IMR-90 (cell line): ENCODE results near the gene FEM1A. TPM values are rescaled to one million over a fixed set of nuclear protein-coding genes. Genes with fewer than 3 reads are reported as not detected.

Source experiments
- ATAC-seq: fragments of 200-7000 bp; cut with Tn5 transposase; 2 replicates; pipeline ENCODE4 v1.9.1; 2020; ENCODE audit warnings: low read depth, mild to moderate bottlenecking, moderate library complexity
- BruUV-seq: library from RNA; stranded (reverse); fragments of 400-500 nt; replicated peaks from 2 replicates; lab custom pipeline; 2021; lab: Mats Ljungman, UMichigan
- CTCF ChIA-PET: fragments of 300-600 bp; formaldehyde crosslinking; extraction: SDS; loops from one replicate; lab custom pipeline; 2021; ENCODE audit warnings: antibody characterized with exemption; lab: Yijun Ruan, JAX
- POLR2A ChIA-PET: fragments of 300-600 bp; sonication (Branson Sonifier 250); formaldehyde crosslinking; loops from one replicate; lab custom pipeline; 2022; ENCODE audit warnings: antibody characterized with exemption; ENCODE audit not compliant: unreplicated experiment; lab: Charles Lee
- DNase-seq: peaks from one replicate; pipeline ENCODE4 v3.0.0; 2013
- H2AFZ ChIP-seq: replicated peaks from 2 replicates; pipeline ENCODE3; 2013; ENCODE audit warnings: low read length, mild to moderate bottlenecking; ENCODE audit not compliant: poor library complexity
- H2AK5ac ChIP-seq: 2 replicates; pipeline ENCODE4 v1.6.1; 2013; ENCODE audit warnings: low read depth, low read length, inconsistent platforms
- H2AK9ac ChIP-seq: replicated peaks from 2 replicates; pipeline ENCODE3; 2013; ENCODE audit warnings: mild to moderate bottlenecking, low read depth, low read length, moderate library complexity; ENCODE audit not compliant: poor library complexity
- H2BK120ac ChIP-seq: 2 replicates; pipeline ENCODE4 v1.6.1; 2013; ENCODE audit warnings: low read depth, low read length, inconsistent platforms
- H2BK15ac ChIP-seq: 3 replicates; pipeline ENCODE4 v1.6.1; 2013; ENCODE audit warnings: low read depth, low read length, inconsistent platforms
- H2BK20ac ChIP-seq: 2 replicates; pipeline ENCODE4 v1.6.1; 2013; ENCODE audit warnings: low read depth, mild to moderate bottlenecking, inconsistent platforms, low read length, moderate library complexity
- H2BK5ac ChIP-seq: 2 replicates; pipeline ENCODE4 v1.6.1; 2013; ENCODE audit warnings: mild to moderate bottlenecking, low read depth, low read length, inconsistent platforms; ENCODE audit not compliant: poor library complexity, severe bottlenecking
- H3K14ac ChIP-seq: replicated peaks from 2 replicates; pipeline ENCODE4 v1.6.1; 2013; ENCODE audit warnings: low read depth, low read length, inconsistent platforms
- H3K18ac ChIP-seq: 2 replicates; pipeline ENCODE4 v1.6.1; 2013; ENCODE audit warnings: low read depth, low read length, control low read depth
- H3K23ac ChIP-seq: 2 replicates; pipeline ENCODE4 v1.6.1; 2013; ENCODE audit warnings: low read depth, low read length, inconsistent platforms
- H3K27ac ChIP-seq: 2 replicates; pipeline ENCODE4 v1.5.1; 2013; ENCODE audit warnings: mild to moderate bottlenecking, control low read depth, low read length; ENCODE audit not compliant: insufficient read depth
- H3K27me3 ChIP-seq: 2 replicates; pipeline ENCODE4 v1.6.1; 2013; ENCODE audit warnings: low read length; ENCODE audit not compliant: control insufficient read depth, insufficient read depth
- H3K36me3 ChIP-seq: 2 replicates; pipeline ENCODE4 v1.6.1; 2013; ENCODE audit warnings: low read length, mixed read lengths; ENCODE audit not compliant: control insufficient read depth, insufficient read depth
- H3K4ac ChIP-seq: 2 replicates; pipeline ENCODE4 v1.6.1; 2013; ENCODE audit warnings: low read depth, low read length, inconsistent platforms
- H3K4me1 ChIP-seq: 2 replicates; pipeline ENCODE4 v1.6.1; 2013; ENCODE audit warnings: low read length, mixed read lengths; ENCODE audit not compliant: control insufficient read depth, insufficient read depth
- H3K4me2 ChIP-seq: 2 replicates; pipeline ENCODE4 v1.6.1; 2013; ENCODE audit warnings: low read depth, mild to moderate bottlenecking, control low read depth, low read length, moderate library complexity
- H3K4me3 ChIP-seq: 2 replicates; pipeline ENCODE4 v1.5.1; 2013; ENCODE audit warnings: low read depth, mild to moderate bottlenecking, control low read depth, low read length, moderate library complexity; ENCODE audit not compliant: insufficient read depth
- H3K56ac ChIP-seq: 2 replicates; pipeline ENCODE4 v1.6.1; 2013; ENCODE audit warnings: low read length, inconsistent platforms; ENCODE audit not compliant: insufficient read depth; ENCODE audit errors: extremely low read depth
- H3K79me1 ChIP-seq, 2 experiments: 2 replicates each; pipeline ENCODE4 v1.6.1; 2013; ENCODE audit warnings: low read length in 2 of 2, inconsistent platforms in 1 of 2, low read depth in 1 of 2
- H3K9ac ChIP-seq: 2 replicates; pipeline ENCODE4 v1.6.1; 2013; ENCODE audit warnings: low read depth, low read length, control low read depth
- H3K9me1 ChIP-seq: 2 replicates; pipeline ENCODE4 v1.6.1; 2013; ENCODE audit warnings: low read length, inconsistent platforms; ENCODE audit not compliant: insufficient read depth
- H3K9me3 ChIP-seq: 2 replicates; pipeline ENCODE4 v1.6.1; 2013; ENCODE audit warnings: low read length; ENCODE audit not compliant: control insufficient read depth, insufficient read depth
- H4K20me1 ChIP-seq: 2 replicates; pipeline ENCODE4 v1.6.1; 2013; ENCODE audit warnings: low read length, inconsistent platforms; ENCODE audit not compliant: insufficient read depth
- H4K5ac ChIP-seq: 2 replicates; pipeline ENCODE4 v1.6.1; 2013; ENCODE audit warnings: mild to moderate bottlenecking, low read depth, low read length, control low read depth
- H4K8ac ChIP-seq, 2 experiments: 2 replicates each; pipeline ENCODE4 v1.6.1; 2013; ENCODE audit warnings: low read depth in 2 of 2, low read length in 2 of 2, control low read depth in 1 of 2, inconsistent platforms in 1 of 2
- H4K91ac ChIP-seq: 2 replicates; pipeline ENCODE4 v1.6.1; 2013; ENCODE audit warnings: low read depth, low read length, inconsistent platforms; ENCODE audit not compliant: insufficient read depth
- BHLHE40 ChIP-seq: fragments of 150-350 bp; IDR thresholded peaks from 2 replicates; pipeline ENCODE4 v1.6.1; 2016; ENCODE audit warnings: mild to moderate bottlenecking, low read depth, low read length
- CTCF ChIP-seq: conservative IDR thresholded peaks from 2 replicates; pipeline ENCODE4 v1.5.1; 2012; ENCODE audit warnings: mild to moderate bottlenecking, low read depth, low read length, improper control_type of control experiment
- ELK1 ChIP-seq: fragments of 150-350 bp; IDR thresholded peaks from 2 replicates; pipeline ENCODE4 v1.6.1; 2016; ENCODE audit warnings: low read depth, mild to moderate bottlenecking, low read length, moderate library complexity, borderline replicate concordance
- FOS ChIP-seq: fragments of 150-350 bp; IDR thresholded peaks from 2 replicates; pipeline ENCODE4 v1.6.1; 2016; ENCODE audit warnings: low read depth, low read length
- MAFK ChIP-seq: IDR thresholded peaks from 2 replicates; pipeline ENCODE4 v1.6.1; 2012; ENCODE audit warnings: low read depth, low read length, improper control_type of control experiment
- MAZ ChIP-seq: IDR thresholded peaks from 2 replicates; pipeline ENCODE4 v1.6.1; 2012; ENCODE audit warnings: low read depth, mild to moderate bottlenecking, low read length, improper control_type of control experiment, moderate library complexity, borderline replicate concordance
- NFE2L2 ChIP-seq: fragments of 150-350 bp; IDR thresholded peaks from 2 replicates; pipeline ENCODE4 v1.6.1; 2016; ENCODE audit warnings: low read depth, mild to moderate bottlenecking, low read length
- POLR2A ChIP-seq: IDR thresholded peaks from 2 replicates; pipeline ENCODE4 v1.6.1; 2012; ENCODE audit warnings: mild to moderate bottlenecking, low read depth, low read length
- RCOR1 ChIP-seq: IDR thresholded peaks from 2 replicates; pipeline ENCODE4 v1.6.1; 2012; ENCODE audit warnings: mild to moderate bottlenecking, low read length, improper control_type of control experiment; ENCODE audit not compliant: insufficient replicate concordance
- RFX5 ChIP-seq: IDR thresholded peaks from 2 replicates; pipeline ENCODE4 v1.8.0; 2012; ENCODE audit warnings: low read depth, mild to moderate bottlenecking, low read length, moderate library complexity
- SMC3 ChIP-seq: fragments of 150-350 bp; IDR thresholded peaks from 2 replicates; pipeline ENCODE4 v1.6.1; 2016; ENCODE audit warnings: low read depth, mild to moderate bottlenecking, antibody characterized with exemption, low read length, moderate library complexity
- WGBS, 2 experiments: methylation state at CpG; one replicate each; pipeline versions ENCODE4 v1.1.5 to v1.1.7; 2013; ENCODE audit warnings: missing lambda C conversion rate in 2 of 2; ENCODE audit not compliant: insufficient read length in 1 of 2; ENCODE audit errors: extremely low coverage in 2 of 2; 5-methylcytosine and 5-hydroxymethylcytosine counted together
- dilution Hi-C: fragments of 300-500 bp; cut with HindIII; formaldehyde crosslinking; loops from one replicate; pipeline ENCODE4 v1.14.3; 2018; ENCODE audit warnings: low sequenced_read_pairs; ENCODE audit not compliant: unreplicated experiment
- in situ Hi-C: fragments of 300-500 bp; cut with MboI; formaldehyde crosslinking; loops from 3 replicates; pipeline ENCODE4 v1.14.3; 2019; ENCODE audit warnings: low sequenced_read_pairs, inconsistent platforms, mixed read lengths
- intact Hi-C: fragments of 100-400 bp; cut with micrococcal nuclease; formaldehyde crosslinking; loops from 2 replicates; pipeline ENCODE4 v1.10.0; 2022
- polyA plus RNA-seq, 3 experiments: library from polyadenylated mRNA; depleted of rRNA; stranded (reverse); fragments of >200 nt; gene quantifications; 2 replicates each; pipeline ENCODE4 v1.2.3, GENCODE V29; 2012; ENCODE audit warnings: low replicate concordance in 1 of 3
- total RNA-seq: library from RNA; depleted of rRNA; stranded (reverse); fragments of >200 nt; gene quantifications from 2 replicates; pipeline ENCODE4 v1.2.3, GENCODE V29; 2012

FEM1A gene
- total and polyA plus RNA-seq, 2 of the 4 experiments (the other 2 are of a cell fraction), result 5.3 to 8.8 TPM

- TF ChIP-seq NFE2L2, result no peak
Observed at GRCh38 chr19:4829001-4829712, 37.6 kb downstream of the FEM1A start (continued).

- Histone ChIP-seq H4K91ac (peak overlapping the region; percentile 89), H3K18ac (no peak overlapping the region), H3K9me3 (no peaks in the 10 kb centered on the region), H4K5ac (no peak overlapping the region), H4K20me1 (peaks cover 22% of the 10 kb centered on the region; the same call in 1 of the 2 replicates), H2AFZ (no peak overlapping the region), H3K4me2 (peak overlapping the region; percentile 100), H2BK120ac (no peak overlapping the region), H2AK9ac (peak overlapping the region; percentile 99), H3K56ac (no peak overlapping the region), H3K4me3 (peak overlapping the region; percentile 98), H3K9ac (peak overlapping the region; percentile 100; the same call in 1 of the 2 replicates), H2BK20ac (no peak overlapping the region), H2BK5ac (peak overlapping the region; percentile 76), H3K36me3 (no peaks in the 10 kb centered on the region), H3K14ac (peak overlapping the region; percentile 99), H3K4me1 (peaks cover 11% of the 10 kb centered on the region), H3K27me3 (no peaks in the 10 kb centered on the region), H2BK15ac (peak overlapping the region; percentile 32; the same call in 1 of the 3 replicates), H3K27ac (no peak overlapping the region; the same call in 1 of the 2 replicates), H3K9me1 (peaks cover 10% of the 10 kb centered on the region), H2AK5ac (peak overlapping the region; percentile 89), H3K23ac (peak overlapping the region; percentile 96), H3K4ac (peak overlapping the region; percentile 99), H4K8ac (peak overlapping the region; percentile 84 to 86; a peak in 2 of 4 replicates), H3K79me1 (peaks cover 19 to 44% of the 10 kb centered on the region in 2 experiments)
- ATAC-seq (no peak), DNase-seq (no peak)
- CTCF ChIA-PET, result no interaction called here
- WGBS, 2 experiments, result 100% methylated on average over 1 of the region's 6 CpGs; no CpG with 5 or more reads in 1 of the 2 experiments
- in situ Hi-C loops (no loop called here), dilution Hi-C loops (no loop called here), intact Hi-C loops (no loop called here)
- POLR2A ChIA-PET, result interaction anchor here (0.6 kb wide), 1 partner anchor 12 kb away, joined by 9 read pairs; no protein-coding TSS in a partner anchor
- no peak for TF ChIP-seq BHLHE40
- no peak for TF ChIP-seq POLR2A
- TF ChIP-seq ELK1, result no peak
- TF ChIP-seq MAFK, result no peak
- no peak for TF ChIP-seq NFE2L2
- TF ChIP-seq FOS, result no peak
- no peak for TF ChIP-seq RCOR1
- no peak for TF ChIP-seq SMC3
- no peak for TF ChIP-seq CTCF
- TF ChIP-seq RFX5, result no peak
- TF ChIP-seq MAZ, result no peak
- no TSS peak for BruUV-seq
Observed at GRCh38 chr19:4830332-4830731, 38.8 kb downstream of the FEM1A start.
